Measurements from ENCODE around the gene GALNT2.

The GALNT2 gene

GRCh38 chr1:230165536-230165935, 98.5 kb downstream of the GALNT2 start:
- TF ChIP-seq REST (IDR thresholded peaks at IDR 0.05; ENCODE audit: insufficient replicate concordance, low read depth), result no peak
- TF ChIP-seq SPI1 (IDR thresholded peaks at IDR 0.05; ENCODE audit: borderline replicate concordance, low read depth), result no peak
- TF ChIP-seq GABPA (IDR thresholded peaks at IDR 0.05; ENCODE audit: low read depth), result no peak
- no peak for TF ChIP-seq CTCF (IDR thresholded peaks at IDR 0.05; ENCODE audit: insufficient read depth, low read length)
- TF ChIP-seq POLR2AphosphoS5 (IDR thresholded peaks at IDR 0.05; ENCODE audit: low read depth), result no peak
- Histone ChIP-seq H3K27me3 (ENCODE audit: insufficient read depth, poor library complexity, severe bottlenecking) (no peaks in the 10 kb centered on the region), H3K4me3 (replicated peaks; ENCODE audit: insufficient read depth, low read length) (no peak overlapping the region), H3K27ac (replicated peaks) (no peak overlapping the region)
- DNase-seq (ENCODE audit: low read depth in 1 of 2, low spot score in 1 of 2), result no peak

- Histone ChIP-seq H3K27ac (replicated peaks) (no peak overlapping the region), H3K27me3 (ENCODE audit: insufficient read depth, poor library complexity, severe bottlenecking) (no peaks in the 10 kb centered on the region), H3K4me3 (replicated peaks; ENCODE audit: insufficient read depth, low read length) (no peak overlapping the region)
- TF ChIP-seq GABPA (IDR thresholded peaks at IDR 0.05; ENCODE audit: low read depth) (no peak), POLR2AphosphoS5 (IDR thresholded peaks at IDR 0.05; ENCODE audit: low read depth) (no peak), REST (IDR thresholded peaks at IDR 0.05; ENCODE audit: insufficient replicate concordance, low read depth) (no peak), CTCF (IDR thresholded peaks at IDR 0.05; ENCODE audit: insufficient read depth, low read length) (no peak), SPI1 (IDR thresholded peaks at IDR 0.05; ENCODE audit: borderline replicate concordance, low read depth) (no peak)
- no peak for DNase-seq (ENCODE audit: low read depth in 1 of 2, low spot score in 1 of 2)
These were observed 99.5 kb downstream of the GALNT2 start for GRCh38 chr1:230166366-230167132.

- Histone ChIP-seq H3K27me3 (ENCODE audit: insufficient read depth, poor library complexity, severe bottlenecking) (no peaks in the 10 kb centered on the region), H3K4me3 (replicated peaks; ENCODE audit: insufficient read depth, low read length) (no peak overlapping the region), H3K27ac (replicated peaks) (no peak overlapping the region)
- DNase-seq (ENCODE audit: low read depth in 1 of 2, low spot score in 1 of 2), result peak in 1 of 2 experiments; percentile 58
- TF ChIP-seq POLR2AphosphoS5 (IDR thresholded peaks at IDR 0.05; ENCODE audit: low read depth), result 0 out of 2 replicates have a peak, but pooled peaks have one; percentile 29
- TF ChIP-seq CTCF (IDR thresholded peaks at IDR 0.05; ENCODE audit: insufficient read depth, low read length), result peak; percentile 82
- TF ChIP-seq REST (IDR thresholded peaks at IDR 0.05; ENCODE audit: insufficient replicate concordance, low read depth), result no peak
These were observed 100.4 kb downstream of the GALNT2 start for GRCh38 chr1:230167419-230167852.
